GM20000 (cell line): ENCODE measurements around the gene ADRA2B.

ENCODE experiments used
- DNase-seq: peaks from one replicate; pipeline ENCODE4 v3.0.0; 2012; ENCODE audit warnings: low spot score
- CTCF ChIP-seq: IDR thresholded peaks from 2 replicates; pipeline ENCODE4 v1.5.1; 2012; ENCODE audit warnings: mild to moderate bottlenecking, control low read depth; ENCODE audit errors: extremely low read depth, missing control alignments

Gene ADRA2B

GRCh38 chr2:96147593-96148201 lies 31.3 kb upstream of the ADRA2B start:
- no peak for DNase-seq
- no peak for TF ChIP-seq CTCF

- DNase-seq = no peak
Observed at GRCh38 chr2:96146881-96147592, 30.7 kb upstream of the ADRA2B start.

GRCh38 chr2:96146153-96146880 lies 29.9 kb upstream of the ADRA2B start:
- DNase-seq = peak; percentile 86
- TF ChIP-seq CTCF = no peak

More at GRCh38 chr2:96146881-96147592, 30.7 kb upstream of the ADRA2B start:
- TF ChIP-seq CTCF = no peak

GRCh38 chr2:96145848-96146152 lies 29.4 kb upstream of the ADRA2B start:
- no peak for DNase-seq
- no peak for TF ChIP-seq CTCF

GRCh38 chr2:96145036-96145847 lies 28.9 kb upstream of the ADRA2B start, which contains the start of gene DUSP2:
TSS of gene DUSP2 (minus strand) at chr2:96145440. CDS start at chr2:96145354, 86 bp downstream.
- TF ChIP-seq CTCF = no peak
- DNase-seq = peak; percentile 98

- DNase-seq = peak; percentile 29
- no peak for TF ChIP-seq CTCF
Observed at GRCh38 chr2:96144481-96145035, 28.2 kb upstream of the ADRA2B start.
